H1 (cell line): ENCODE data around the gene SCAMP5. TPM values are rescaled to one million over a fixed set of nuclear protein-coding genes. Genes with fewer than 3 reads are reported as not detected.

Experiments
- CTCF ChIA-PET: fragments of 300-600 bp; sonication (Branson Sonifier 250); formaldehyde crosslinking; loops from one replicate; lab custom pipeline; 2021; ENCODE audit not compliant: partially characterized antibody; lab: Charles Lee
- POLR2A ChIA-PET: fragments of 300-600 bp; sonication (Branson Sonifier 250); formaldehyde crosslinking; loops from one replicate; lab custom pipeline; 2021; ENCODE audit warnings: inconsistent platforms; ENCODE audit not compliant: partially characterized antibody; lab: Charles Lee
- DNase-seq, 2 experiments: peaks; one replicate each; pipeline versions ENCODE4 v3.0.0 to v3.0.0-alpha.2; 2010 to 2022; ENCODE audit warnings: low spot score in 2 of 2, low read depth in 1 of 2, mixed read lengths in 1 of 2
- FAIRE-seq: peaks from 2 replicates; lab custom pipeline; 2011; peaks lifted over from hg19 to GRCh38; lab: Jason Lieb, UNC
- H2AFZ ChIP-seq: 2 replicates; pipeline ENCODE4 v1.8.1; 2012; ENCODE audit warnings: low read length, inconsistent platforms
- H2AK5ac ChIP-seq: 2 replicates; pipeline ENCODE4 v1.6.1; 2013; ENCODE audit warnings: low read depth, low read length
- H2BK120ac ChIP-seq: replicated peaks from 2 replicates; pipeline ENCODE3; 2013; ENCODE audit warnings: low read depth, low read length, inconsistent platforms
- H2BK12ac ChIP-seq: 2 replicates; pipeline ENCODE4 v1.6.1; 2013; ENCODE audit warnings: low read depth, low read length
- H2BK15ac ChIP-seq: 2 replicates; pipeline ENCODE4 v1.6.1; 2013; ENCODE audit warnings: low read length
- H2BK20ac ChIP-seq: 2 replicates; pipeline ENCODE4 v1.6.1; 2013; ENCODE audit warnings: low read length
- H2BK5ac ChIP-seq: 2 replicates; pipeline ENCODE4 v1.6.1; 2013; ENCODE audit warnings: low read depth, low read length
- H3K14ac ChIP-seq: 2 replicates; pipeline ENCODE4 v1.6.1; 2013; ENCODE audit warnings: inconsistent platforms; ENCODE audit not compliant: insufficient read length
- H3K18ac ChIP-seq: 2 replicates; pipeline ENCODE4 v1.6.1; 2013; ENCODE audit warnings: low read length; ENCODE audit errors: extremely low read depth
- H3K23ac ChIP-seq: 2 replicates; pipeline ENCODE4 v1.6.1; 2013; ENCODE audit warnings: inconsistent platforms; ENCODE audit not compliant: insufficient read length
- H3K23me2 ChIP-seq: 2 replicates; pipeline ENCODE4 v1.6.1; 2013; ENCODE audit warnings: low read depth, low read length
- H3K27ac ChIP-seq: 2 replicates; pipeline ENCODE4 v1.6.1; 2011; ENCODE audit warnings: low read depth, low read length, inconsistent platforms
- H3K27me3 ChIP-seq, 4 experiments: replicated peaks in 1 of 4; 1 replicate in 1 of 4; 2 replicates in 3 of 4; pipeline versions ENCODE4 v1.6.1 to v1.8.1; 2011 to 2013; ENCODE audit warnings: low read length in 3 of 4, mild to moderate bottlenecking in 3 of 4, inconsistent platforms in 2 of 4, mixed read lengths in 2 of 4, moderate library complexity in 1 of 4; ENCODE audit not compliant: control insufficient read depth in 3 of 4, insufficient read depth in 3 of 4; ENCODE audit errors: extremely low read depth in 1 of 4
- H3K36me3 ChIP-seq, 4 experiments: 2 replicates each; pipeline versions ENCODE4 v1.6.1 to v1.8.1; 2011 to 2013; ENCODE audit warnings: mild to moderate bottlenecking in 4 of 4, low read length in 3 of 4, moderate library complexity in 2 of 4, control low read depth in 1 of 4, inconsistent platforms in 1 of 4; ENCODE audit not compliant: insufficient read depth in 4 of 4, control insufficient read depth in 2 of 4
- H3K4ac ChIP-seq: replicated peaks from 2 replicates; pipeline ENCODE3; 2013; ENCODE audit warnings: low read length, low read depth, mixed read lengths, inconsistent platforms; ENCODE audit not compliant: insufficient read length
- H3K4me1 ChIP-seq, 4 experiments: replicated peaks in 1 of 4; 1 replicate in 1 of 4; 2 replicates in 3 of 4; pipeline versions ENCODE4 v1.6.1 to v1.8.1; 2011 to 2013; ENCODE audit warnings: low read length in 3 of 4, inconsistent platforms in 2 of 4, mixed read lengths in 1 of 4; ENCODE audit not compliant: insufficient read depth in 4 of 4, control insufficient read depth in 3 of 4
- H3K4me2 ChIP-seq, 2 experiments: 2 replicates each; pipeline versions ENCODE4 v1.6.1 to v1.8.1; 2011 to 2013; ENCODE audit warnings: low read depth in 2 of 2, low read length in 2 of 2, control low read depth in 1 of 2, inconsistent platforms in 1 of 2, mild to moderate bottlenecking in 1 of 2; ENCODE audit not compliant: insufficient read depth in 1 of 2
- H3K4me3 ChIP-seq, 4 experiments: fragments of 200-600, 300-600 bp in 1 of 4; sonication (generic), shearing (Covaris generic), sonication (Bioruptor Twin) in 1 of 4; 2 replicates each; pipeline versions ENCODE4 v1.5.1 to v1.8.1; 2011 to 2016; ENCODE audit warnings: low read length in 4 of 4, low read depth in 3 of 4, control low read depth in 2 of 4, inconsistent platforms in 2 of 4, mild to moderate bottlenecking in 2 of 4, mixed read lengths in 1 of 4, moderate library complexity in 1 of 4; ENCODE audit not compliant: insufficient read depth in 2 of 4; ENCODE audit errors: extremely low read depth in 1 of 4
- H3K56ac ChIP-seq: replicated peaks from 2 replicates; pipeline ENCODE3; 2013; ENCODE audit warnings: low read depth, mild to moderate bottlenecking, mixed read lengths, low read length, inconsistent platforms; ENCODE audit not compliant: insufficient read length
- H3K79me1 ChIP-seq: 2 replicates; pipeline ENCODE4 v1.6.1; 2013; ENCODE audit warnings: low read depth, low read length, control low read depth
- H3K79me2 ChIP-seq, 2 experiments: 2 replicates each; pipeline versions ENCODE4 v1.6.1 to v1.8.1; 2012 to 2013; ENCODE audit warnings: low read length in 2 of 2, mild to moderate bottlenecking in 2 of 2, inconsistent platforms in 1 of 2; ENCODE audit not compliant: insufficient read depth in 2 of 2, control insufficient read depth in 1 of 2
- H3K9ac ChIP-seq, 4 experiments: replicated peaks in 1 of 4; 1 replicate in 1 of 4; 2 replicates in 3 of 4; pipeline versions ENCODE4 v1.6.1 to v1.8.1; 2011 to 2013; ENCODE audit warnings: low read depth in 3 of 4, low read length in 3 of 4, control low read depth in 2 of 4, mild to moderate bottlenecking in 2 of 4, moderate library complexity in 2 of 4, inconsistent platforms in 1 of 4; ENCODE audit errors: extremely low read depth in 1 of 4
- H3K9me3 ChIP-seq, 2 experiments: 2 replicates each; pipeline versions ENCODE4 v1.6.1 to v1.8.1; 2012 to 2013; ENCODE audit warnings: mild to moderate bottlenecking in 2 of 2, moderate library complexity in 2 of 2, control low read depth in 1 of 2, inconsistent platforms in 1 of 2, low read depth in 1 of 2, low read length in 1 of 2, mixed read lengths in 1 of 2; ENCODE audit not compliant: insufficient read depth in 2 of 2
- H4K20me1 ChIP-seq, 2 experiments: replicated peaks in 1 of 2; 2 replicates each; pipeline versions ENCODE3 to v1.8.1; 2011 to 2013; ENCODE audit warnings: inconsistent platforms in 2 of 2, low read length in 2 of 2, mild to moderate bottlenecking in 1 of 2; ENCODE audit not compliant: insufficient read depth in 2 of 2, control insufficient read depth in 1 of 2
- H4K5ac ChIP-seq: 2 replicates; pipeline ENCODE4 v1.6.1; 2013; ENCODE audit warnings: low read length, low read depth, mixed read lengths, inconsistent platforms; ENCODE audit not compliant: insufficient read length
- H4K8ac ChIP-seq: 2 replicates; pipeline ENCODE4 v1.8.0; 2013; ENCODE audit warnings: mild to moderate bottlenecking, moderate library complexity, low read length, inconsistent platforms; ENCODE audit not compliant: insufficient read depth; ENCODE audit errors: extremely low read depth
- H4K91ac ChIP-seq: replicated peaks from 2 replicates; pipeline ENCODE3; 2013; ENCODE audit warnings: low read length, mixed read lengths, inconsistent platforms; ENCODE audit not compliant: insufficient read length
- CBX8 ChIP-seq: fragments of 300-800, 300-1000 bp; sonication (generic); IDR thresholded peaks from 2 replicates; pipeline ENCODE4 v1.7.1; 2016; ENCODE audit warnings: low read depth, low read length, borderline replicate concordance
- CEBPB ChIP-seq: IDR thresholded peaks from 2 replicates; pipeline ENCODE4 v1.6.1; 2012; ENCODE audit warnings: low read depth, low read length
- CREB1 ChIP-seq: IDR thresholded peaks from 2 replicates; pipeline ENCODE4 v1.6.1; 2012; ENCODE audit warnings: inconsistent platforms
- GTF2F1 ChIP-seq: IDR thresholded peaks from 2 replicates; pipeline ENCODE4 v1.6.1; 2012; ENCODE audit warnings: low read depth, low read length, improper control_type of control experiment, borderline replicate concordance
- HDAC6 ChIP-seq: IDR thresholded peaks from one replicate; pipeline ENCODE4 v1.7.1; 2012; ENCODE audit warnings: low read depth, mild to moderate bottlenecking, inconsistent platforms, low read length, moderate library complexity
- KDM1A ChIP-seq: fragments of 200-600, 300-600 bp; sonication (generic); IDR thresholded peaks from 2 replicates; pipeline ENCODE4 v1.7.1; 2016; ENCODE audit warnings: mild to moderate bottlenecking, low read length, borderline replicate concordance
- POLR2A ChIP-seq, 2 experiments: IDR thresholded peaks; 1 replicate in 1 of 2; 2 replicates in 1 of 2; pipeline ENCODE4 v1.6.1; 2011; ENCODE audit warnings: low read depth in 2 of 2, low read length in 2 of 2, mild to moderate bottlenecking in 2 of 2; ENCODE audit errors: control extremely low read depth in 1 of 2
- POU5F1 ChIP-seq: IDR thresholded peaks from 2 replicates; pipeline ENCODE4 v1.6.1; 2011; ENCODE audit warnings: low read depth, mild to moderate bottlenecking, low read length, moderate library complexity
- RBBP5 ChIP-seq: IDR thresholded peaks from 2 replicates; pipeline ENCODE4 v1.7.1; 2012; ENCODE audit warnings: low read depth, mild to moderate bottlenecking, inconsistent platforms, low read length, moderate library complexity, borderline replicate concordance
- RFX5 ChIP-seq: IDR thresholded peaks from 2 replicates; pipeline ENCODE4 v1.6.1; 2011; ENCODE audit warnings: low read depth, low read length, improper control_type of control experiment, borderline replicate concordance
- SIRT6 ChIP-seq: IDR thresholded peaks from one replicate; pipeline ENCODE4 v1.7.1; 2012; ENCODE audit warnings: low read length, inconsistent platforms
- SIX5 ChIP-seq: IDR thresholded peaks from 2 replicates; pipeline ENCODE4 v1.6.1; 2011; ENCODE audit warnings: mild to moderate bottlenecking, low read depth, low read length
- SRF ChIP-seq: IDR thresholded peaks from 2 replicates; pipeline ENCODE4 v1.6.1; 2011; ENCODE audit warnings: mild to moderate bottlenecking, low read depth, low read length, moderate library complexity
- ZNF274 ChIP-seq: IDR thresholded peaks from 2 replicates; pipeline ENCODE4 v1.7.0; 2012; ENCODE audit warnings: low read length, borderline replicate concordance; ENCODE audit errors: extremely low read depth
- WGBS, 2 experiments: shearing (Covaris generic) in 1 of 2; methylation state at CpG; one replicate each; pipeline versions ENCODE4 v1.1.6 to v1.1.7; 2013 to 2015; ENCODE audit warnings: low lambda C conversion rate in 2 of 2, mixed read lengths in 2 of 2, inconsistent platforms in 1 of 2, low coverage in 1 of 2, missing lambda C conversion rate in 1 of 2; ENCODE audit not compliant: insufficient replicate concordance in 2 of 2, insufficient coverage in 1 of 2, insufficient read length in 1 of 2; ENCODE audit errors: extremely low coverage in 1 of 2, missing lambda C conversion rate in 1 of 2; 5-methylcytosine and 5-hydroxymethylcytosine counted together
- polyA plus RNA-seq, 7 experiments: library from polyadenylated mRNA; depleted of rRNA in 3 of 7; stranded (reverse) in 5 of 7; unstranded in 2 of 7; fragments of >200 nt in 5 of 7; fragments of 200-250 nt in 2 of 7; gene quantifications; 1 replicate in 5 of 7; 2 replicates in 1 of 7; 4 replicates in 1 of 7; pipeline versions ENCODE4 v1.2.1 to v1.2.3, GENCODE V29; 2011 to 2013; ENCODE audit warnings: missing spikeins in 2 of 7, mixed read lengths in 2 of 7
- total RNA-seq: library from RNA; stranded (reverse); fragmentation: NEBNext Ultra II Directional; extraction: Animal tissue kit (Norgen Biotek cat#: 25700); gene quantifications from 2 replicates; pipeline ENCODE4 v1.2.1, GENCODE V29; 2021

The SCAMP5 gene
- total and polyA plus RNA-seq, 2 of the 8 experiments (the other 6 are each of a cell fraction or from before 2014, with no cell fraction given): 55.4 to 94.7 TPM

DNA sequence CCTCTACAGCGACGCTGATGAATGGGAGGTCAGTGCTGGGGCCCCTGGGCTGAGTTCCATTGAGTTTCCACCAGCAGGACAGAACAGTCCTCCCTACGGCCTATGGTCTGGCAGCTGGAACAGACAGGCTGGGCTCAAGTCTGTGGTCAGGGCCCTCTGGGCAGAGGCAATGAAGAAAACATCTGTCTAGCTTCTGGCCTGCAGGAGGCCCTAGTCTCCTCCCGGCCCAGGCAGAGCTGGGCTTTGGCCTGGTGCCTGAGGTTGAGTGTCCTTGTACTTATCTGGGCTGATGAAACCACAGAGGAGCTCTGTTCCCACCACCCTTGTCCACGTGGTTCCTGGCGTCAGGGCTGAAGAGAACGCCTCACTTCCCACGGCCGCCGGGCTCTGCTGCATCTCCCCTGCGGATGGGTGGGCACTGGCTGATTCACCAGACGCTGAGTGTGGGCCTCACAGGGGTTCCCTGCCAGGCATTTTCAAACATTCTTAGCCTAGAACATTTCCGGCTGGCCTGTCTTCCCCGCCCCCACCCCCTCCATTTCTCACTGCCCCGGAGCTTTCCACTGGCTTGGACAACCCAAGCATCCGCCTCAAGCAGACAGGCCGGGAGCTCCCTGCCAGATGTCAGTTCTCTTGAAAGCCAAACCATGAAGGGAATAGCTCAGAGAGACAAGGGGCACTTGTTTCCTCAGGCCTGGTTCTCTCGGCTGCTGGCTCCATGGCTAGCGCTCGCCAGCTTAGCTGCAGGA lies 48.3 kb downstream of the SCAMP5 start:
- Histone ChIP-seq H4K5ac (no peak overlapping the region), H2BK20ac (no peak overlapping the region), H2BK12ac (no peak overlapping the region), H3K18ac (no peak overlapping the region), H2BK15ac (no peak overlapping the region), H3K9ac (no peak overlapping the region), H2BK120ac (no peak overlapping the region), H2AK5ac (no peak overlapping the region), H3K23me2 (no peaks in the 10 kb centered on the region), H3K56ac (no peak overlapping the region), H4K20me1 (peaks cover 5 to 8% of the 10 kb centered on the region in 2 experiments), H3K4me2 (no peak overlapping the region), H3K79me2 (peaks cover 0 to 3% of the 10 kb centered on the region in 2 experiments; a peak in 1 of 4 replicates), H3K79me1 (no peaks in the 10 kb centered on the region; the same call in 1 of the 2 replicates), H3K9me3 (no peaks in the 10 kb centered on the region), H3K23ac (no peak overlapping the region), H4K91ac (no peak overlapping the region), H2BK5ac (no peak overlapping the region), H3K4ac (no peak overlapping the region), H3K14ac (no peak overlapping the region), H3K4me1 (peaks cover 0 to 12% (median 8%) of the 10 kb centered on the region in 4 experiments; a peak in 5 of 7 replicates), H3K27me3 (no peaks in the 10 kb centered on the region), H3K4me3 (no peak overlapping the region), H3K27ac (no peak overlapping the region), H4K8ac (no peak overlapping the region), H3K36me3 (no peaks in the 10 kb centered on the region; a peak in 1 of 8 replicates), H2AFZ (no peak overlapping the region)
- DNase-seq (no peak), FAIRE-seq (no peak)
- WGBS, 2 experiments: 90% methylated on average over 17 of the region's 20 CpGs; no CpG with 5 or more reads in 1 of the 2 experiments
- CTCF ChIA-PET: interaction anchor here (0.6 to 4.8 kb wide), 29 partner anchors 7 to 366 kb away, joined by 3 to 46 read pairs (median 4); partner anchors contain the start of gene C15orf39
- POLR2A ChIA-PET: interaction anchor here (0.6 to 2.1 kb wide), 5 partner anchors 25 to 203 kb away, joined by 3 to 9 read pairs (median 4); partner anchors contain the start of gene C15orf39
- TF ChIP-seq CREB1 (no peak), SRF (no peak), SIRT6 (no peak), KDM1A (no peak), GTF2F1 (no peak), ZNF274 (no peak), RFX5 (no peak), CBX8 (no peak), POU5F1 (no peak), CEBPB (no peak), POLR2A (IDR thresholded peaks at IDR 0.05; ENCODE audit: control extremely low read depth in 1 of 2, low read depth in 2 of 2, low read length in 2 of 2) (no peak), RBBP5 (no peak), SIX5 (no peak), HDAC6 (no peak)
